GM19239 (cell line): ENCODE measurements around the gene TMEM150C.
"Not testable (repeated sequence)": the region's sequence is repeated elsewhere in the genome, so short reads cannot be mapped to it uniquely, and the experiment has no call there.

Experiments
- DNase-seq: peaks from one replicate; pipeline ENCODE4 v3.0.0; 2011; ENCODE audit warnings: low spot score; ENCODE audit not compliant: insufficient read length
- FAIRE-seq: peaks from 2 replicates; lab custom pipeline; 2011; peaks lifted over from hg19 to GRCh38; lab: Jason Lieb, UNC

TMEM150C gene

GRCh38 chr4:82482387-82482786 is 79.4 kb downstream of the TMEM150C start:
- DNase-seq (no peak), FAIRE-seq (no peak)

GRCh38 chr4:82481506-82481840 is 80.3 kb downstream of the TMEM150C start:
- FAIRE-seq, result no peak
- DNase-seq, result no peak

- FAIRE-seq, result no peak
Measured at GRCh38 chr4:82480771-82481505, 80.8 kb downstream of the TMEM150C start.

GRCh38 chr4:82479562-82479961 is 82.2 kb downstream of the TMEM150C start:
- DNase-seq (no peak), FAIRE-seq (no peak)

More at GRCh38 chr4:82480771-82481505, 80.8 kb downstream of the TMEM150C start:
- no peak for DNase-seq

- DNase-seq, FAIRE-seq: not testable (repeated sequence)
Measured at GRCh38 chr4:82477469-82477868, 84.3 kb downstream of the TMEM150C start.

- not testable (repeated sequence) for FAIRE-seq, DNase-seq
Measured at GRCh38 chr4:82475931-82476330, 85.9 kb downstream of the TMEM150C start.

GRCh38 chr4:82473621-82474164 is 88.1 kb downstream of the TMEM150C start:
- DNase-seq (no peak), FAIRE-seq (no peak)

GRCh38 chr4:82473080-82473479 is 88.7 kb downstream of the TMEM150C start:
- not testable (repeated sequence) for FAIRE-seq, DNase-seq

- FAIRE-seq, result no peak
- DNase-seq, result no peak
Measured at GRCh38 chr4:82469791-82470345, 91.9 kb downstream of the TMEM150C start.

GRCh38 chr4:82467471-82467870 is 94.3 kb downstream of the TMEM150C start:
- FAIRE-seq (no peak), DNase-seq (no peak)

GRCh38 chr4:82463221-82463620 is 98.6 kb downstream of the TMEM150C start:
- no peak for DNase-seq
- no peak for FAIRE-seq

- no peak for FAIRE-seq
- peak; percentile 47 for DNase-seq
Measured at GRCh38 chr4:82462415-82462831, 99.4 kb downstream of the TMEM150C start.

GRCh38 chr4:82461710-82462109 is 100.1 kb downstream of the TMEM150C start:
- FAIRE-seq (no peak), DNase-seq (no peak)

GRCh38 chr4:82458729-82459128 is 103.1 kb downstream of the TMEM150C start:
- DNase-seq, result no peak
- FAIRE-seq, result no peak

- DNase-seq (no peak), FAIRE-seq (no peak)
Measured at GRCh38 chr4:82457266-82457665, 104.5 kb downstream of the TMEM150C start.

- FAIRE-seq (no peak), DNase-seq (no peak)
Measured at GRCh38 chr4:82452026-82452425, 109.8 kb downstream of the TMEM150C start.

GRCh38 chr4:82450966-82451755 is 110.6 kb downstream of the TMEM150C start:
- DNase-seq (no peak), FAIRE-seq (no peak)

GRCh38 chr4:82447886-82448285 is 113.9 kb downstream of the TMEM150C start:
- no peak for DNase-seq
- FAIRE-seq, result no peak

- no peak for FAIRE-seq
- no peak for DNase-seq
Measured at GRCh38 chr4:82439088-82439487, 122.7 kb downstream of the TMEM150C start.

- DNase-seq, result no peak
- no peak for FAIRE-seq
Measured at GRCh38 chr4:82437285-82438005, 124.3 kb downstream of the TMEM150C start.
